ENCODE results near the gene GRPEL1. TPM values are rescaled to one million over a fixed set of nuclear protein-coding genes. Genes with fewer than 3 reads are reported as not detected.

Gene GRPEL1
- total and polyA plus RNA-seq, 7 donors: 41.4 to 151 (median 58.3) TPM

DNA sequence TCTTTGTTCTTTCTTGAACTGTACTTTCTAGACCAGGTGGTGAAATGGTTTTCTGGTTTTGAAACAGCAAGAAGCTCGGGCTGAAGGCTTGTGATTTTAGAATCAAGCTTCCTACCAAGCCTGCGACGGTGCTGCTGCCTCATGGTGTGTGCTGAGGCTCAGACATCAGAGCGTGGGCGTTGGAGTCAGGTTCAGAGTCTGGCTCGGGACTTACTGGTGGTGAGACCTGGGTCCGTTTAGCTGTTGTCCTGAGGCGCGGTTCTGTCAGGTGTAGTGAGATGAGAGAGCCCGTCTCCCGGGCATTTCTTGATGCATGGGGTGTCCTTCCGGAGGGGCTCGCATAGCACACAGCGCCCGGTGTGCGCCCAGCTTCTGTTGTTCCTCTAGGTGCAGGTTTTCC, 44.4 kb downstream of the GRPEL1 start:
- H3K36me3 ChIP-seq (ENCODE audit: insufficient read depth in 1 of 2, low read depth in 1 of 2): peaks cover 0 to 72% of the 10 kb centered on the region in 2 donors
- H3K27ac ChIP-seq: no peak overlapping the region
- DNase-seq (peak in 1 of 2 donors; percentile 34), ATAC-seq (no peak)
- 89 to 93% (median 93%) methylated on average over 16 of the region's 16 CpGs for WGBS, 3 donors
- TF ChIP-seq, protein P1, sequence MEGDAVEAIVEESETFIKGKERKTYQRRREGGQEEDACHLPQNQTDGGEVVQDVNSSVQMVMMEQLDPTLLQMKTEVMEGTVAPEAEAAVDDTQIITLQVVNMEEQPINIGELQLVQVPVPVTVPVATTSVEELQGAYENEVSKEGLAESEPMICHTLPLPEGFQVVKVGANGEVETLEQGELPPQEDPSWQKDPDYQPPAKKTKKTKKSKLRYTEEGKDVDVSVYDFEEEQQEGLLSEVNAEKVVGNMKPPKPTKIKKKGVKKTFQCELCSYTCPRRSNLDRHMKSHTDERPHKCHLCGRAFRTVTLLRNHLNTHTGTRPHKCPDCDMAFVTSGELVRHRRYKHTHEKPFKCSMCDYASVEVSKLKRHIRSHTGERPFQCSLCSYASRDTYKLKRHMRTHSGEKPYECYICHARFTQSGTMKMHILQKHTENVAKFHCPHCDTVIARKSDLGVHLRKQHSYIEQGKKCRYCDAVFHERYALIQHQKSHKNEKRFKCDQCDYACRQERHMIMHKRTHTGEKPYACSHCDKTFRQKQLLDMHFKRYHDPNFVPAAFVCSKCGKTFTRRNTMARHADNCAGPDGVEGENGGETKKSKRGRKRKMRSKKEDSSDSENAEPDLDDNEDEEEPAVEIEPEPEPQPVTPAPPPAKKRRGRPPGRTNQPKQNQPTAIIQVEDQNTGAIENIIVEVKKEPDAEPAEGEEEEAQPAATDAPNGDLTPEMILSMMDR (IDR thresholded peaks at IDR 0.05): no peak
- H3K4me3 ChIP-seq: no peak overlapping the region
- intact Hi-C loops (cut with DNase I): no loop called here
- H3K27me3 ChIP-seq (ENCODE audit: insufficient read depth in 3 of 3, low read length in 2 of 3): no peaks in the 10 kb centered on the region
- no peaks in the 10 kb centered on the region for H3K4me1 ChIP-seq
- no peaks in the 10 kb centered on the region for H3K9me3 ChIP-seq

DNA sequence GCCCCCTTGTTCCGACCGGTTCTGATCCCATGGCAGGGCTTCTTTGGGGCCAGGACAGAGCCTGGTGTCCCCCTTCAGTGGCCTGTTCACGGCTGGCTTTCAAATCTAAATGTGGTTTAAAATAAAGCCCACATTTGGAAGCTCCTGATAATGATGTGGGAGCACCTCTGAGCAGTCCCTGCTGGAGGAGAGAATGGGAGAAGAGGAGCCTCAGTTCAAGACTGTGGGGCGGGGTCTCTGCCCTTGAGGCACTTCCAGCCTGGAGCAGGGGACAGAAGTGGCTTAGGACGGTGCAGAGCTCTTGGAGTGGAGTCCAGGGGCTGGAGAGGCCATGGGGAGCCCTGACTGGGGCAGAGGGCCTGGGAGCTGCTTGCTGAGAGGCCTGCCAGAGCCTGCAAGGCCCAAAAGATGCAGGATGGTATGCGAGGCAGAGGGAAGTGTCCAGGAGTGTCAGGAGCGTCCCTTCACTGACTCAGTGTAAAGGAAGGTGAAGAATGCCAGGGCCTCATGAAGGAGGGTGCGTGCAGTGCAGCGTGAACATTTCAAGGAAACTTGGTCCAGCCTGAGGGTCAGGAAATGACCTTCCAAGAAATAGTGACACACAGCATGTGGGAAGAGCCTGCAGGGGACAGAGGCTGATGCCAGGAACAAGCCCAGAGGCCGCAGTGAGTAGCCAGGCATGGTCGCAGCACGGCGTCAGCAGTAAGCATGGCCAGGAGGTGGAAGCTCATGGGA, 45.8 kb downstream of the GRPEL1 start:
- WGBS, 3 donors: 75 to 85% (median 84%) methylated on average over 13 of the region's 13 CpGs
- Histone ChIP-seq H3K36me3 (ENCODE audit: insufficient read depth in 1 of 2, low read depth in 1 of 2) (peaks cover 0 to 83% of the 10 kb centered on the region in 2 donors), H3K4me1 (no peaks in the 10 kb centered on the region), H3K27ac (no peak overlapping the region), H3K27me3 (ENCODE audit: insufficient read depth in 3 of 3, low read length in 2 of 3) (no peaks in the 10 kb centered on the region), H3K9me3 (no peaks in the 10 kb centered on the region), H3K4me3 (no peak overlapping the region)
- ATAC-seq (peak; percentile 45 to 82 (median 56)), DNase-seq (peak in 1 of 2 donors; percentile 9)
- TF ChIP-seq, protein P1 (IDR thresholded peaks at IDR 0.05): no peak
- intact Hi-C loops (cut with DNase I): no loop called here

DNA sequence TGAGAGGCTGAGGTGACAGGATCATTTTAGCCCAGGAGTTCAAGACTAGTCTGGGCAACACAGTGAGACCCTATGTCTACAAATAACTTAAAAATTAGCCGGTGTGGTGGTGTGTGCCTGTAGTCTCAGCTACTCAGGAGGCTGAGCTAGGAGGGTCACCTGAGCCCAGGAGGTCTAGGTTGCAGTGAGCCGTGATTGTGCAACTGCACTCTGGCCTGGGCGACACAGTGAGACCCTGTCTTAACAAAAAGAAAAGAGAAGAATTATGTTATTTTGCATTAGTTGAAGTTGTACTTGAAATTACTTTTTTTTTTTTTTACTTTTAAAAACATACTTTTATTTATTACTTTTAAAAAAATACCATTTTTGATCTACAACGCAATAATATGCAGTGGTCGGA, 46.5 kb downstream of the GRPEL1 start:
- DNase-seq (no peak), ATAC-seq (no peak)
- TF ChIP-seq, protein P1 (IDR thresholded peaks at IDR 0.05): no peak
- no peaks in the 10 kb centered on the region for H3K27me3 ChIP-seq (ENCODE audit: insufficient read depth in 3 of 3, low read length in 2 of 3)
- intact Hi-C loops (cut with DNase I): no loop called here
- H3K9me3 ChIP-seq: no peaks in the 10 kb centered on the region
- WGBS, 3 donors: 77 to 79% (median 77%) methylated on average over 5 of the region's 5 CpGs
- peaks cover 0 to 84% of the 10 kb centered on the region in 2 donors for H3K36me3 ChIP-seq (ENCODE audit: insufficient read depth in 1 of 2, low read depth in 1 of 2)
- H3K4me1 ChIP-seq: no peaks in the 10 kb centered on the region
- H3K4me3 ChIP-seq: no peak overlapping the region
- no peak overlapping the region for H3K27ac ChIP-seq

DNA sequence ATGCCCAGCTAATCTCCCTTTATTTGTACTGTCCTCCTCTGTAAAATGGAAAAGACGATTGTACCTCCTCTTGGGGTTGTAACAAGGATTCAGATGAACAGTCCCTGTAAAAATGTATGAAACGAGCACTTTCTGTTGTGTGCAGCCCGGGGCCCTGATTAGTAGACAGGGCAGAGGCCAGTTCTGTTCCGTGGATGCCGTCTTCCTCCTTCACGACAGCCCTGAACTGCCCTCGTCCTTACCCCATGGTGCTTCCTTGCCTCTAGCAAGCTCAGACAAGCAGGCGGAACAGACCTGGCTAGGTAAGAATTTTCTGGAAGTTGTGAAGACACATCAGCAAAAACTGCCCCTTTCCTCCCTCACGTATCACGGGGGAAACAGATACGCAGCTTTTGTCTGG, 47.0 kb downstream of the GRPEL1 start:
- H3K27me3 ChIP-seq (ENCODE audit: insufficient read depth in 3 of 3, low read length in 2 of 3): no peaks in the 10 kb centered on the region
- WGBS, 3 donors: 91 to 95% (median 93%) methylated on average over 11 of the region's 11 CpGs
- no peak overlapping the region for H3K27ac ChIP-seq
- no peak for DNase-seq
- TF ChIP-seq, protein P1 (IDR thresholded peaks at IDR 0.05): no peak
- H3K4me3 ChIP-seq: no peak overlapping the region
- intact Hi-C loops (cut with DNase I): no loop called here
- peaks cover 0 to 84% of the 10 kb centered on the region in 2 donors for H3K36me3 ChIP-seq (ENCODE audit: insufficient read depth in 1 of 2, low read depth in 1 of 2)
- H3K9me3 ChIP-seq: no peaks in the 10 kb centered on the region
- H3K4me1 ChIP-seq: no peaks in the 10 kb centered on the region
- no peak for ATAC-seq

DNA sequence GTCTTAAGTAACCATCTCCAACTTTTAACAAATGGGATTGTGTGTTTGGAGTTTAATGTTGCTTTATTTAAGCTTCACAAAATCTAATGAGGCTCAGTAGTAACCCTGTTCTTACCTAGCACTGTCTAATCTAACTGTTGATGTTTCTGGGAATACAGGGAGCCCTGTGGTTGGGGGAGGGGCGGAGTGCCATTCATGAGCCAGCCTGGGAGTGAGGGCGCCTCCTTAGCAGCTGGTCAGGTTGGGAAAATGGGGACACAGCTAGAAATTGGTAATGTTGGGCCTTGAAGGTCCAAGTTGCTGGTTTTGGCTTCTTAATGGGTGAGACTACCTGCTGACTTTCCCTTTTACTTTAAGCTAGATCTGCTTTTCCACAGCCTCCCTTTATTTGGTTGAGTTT, 47.6 kb downstream of the GRPEL1 start:
- TF ChIP-seq, protein P1 (IDR thresholded peaks at IDR 0.05): no peak
- ATAC-seq (no peak), DNase-seq (no peak)
- Histone ChIP-seq H3K9me3 (no peaks in the 10 kb centered on the region), H3K36me3 (ENCODE audit: insufficient read depth in 1 of 2, low read depth in 1 of 2) (peaks cover 0 to 84% of the 10 kb centered on the region in 2 donors), H3K4me1 (no peaks in the 10 kb centered on the region), H3K27me3 (ENCODE audit: insufficient read depth in 3 of 3, low read length in 2 of 3) (no peaks in the 10 kb centered on the region), H3K4me3 (no peak overlapping the region), H3K27ac (no peak overlapping the region)
- WGBS, 3 donors: 95 to 98% (median 96%) methylated on average over 2 of the region's 2 CpGs
- intact Hi-C loops (cut with DNase I): no loop called here
